K562 (cell line): ENCODE measurements around the gene PHETA1. TPM values are rescaled to one million over a fixed set of nuclear protein-coding genes. Genes with fewer than 3 reads are reported as not detected.

Experiments used
- ARID4B ChIP-seq: sonication (generic); formaldehyde crosslinking; IDR thresholded peaks from 2 replicates; pipeline ENCODE4 v1.8.0; 2022; ENCODE audit warnings: mild to moderate bottlenecking, missing genetic modification reagents
- CEBPB ChIP-seq: fragments of 450-650 bp; IDR thresholded peaks from 2 replicates; pipeline ENCODE4 v1.6.1; 2016; ENCODE audit warnings: missing genetic modification characterization, missing compliant biosample characterization
- CREBBP ChIP-seq: IDR thresholded peaks from one replicate; pipeline ENCODE4 v1.6.1; 2012; ENCODE audit warnings: low read depth, mild to moderate bottlenecking, control low read depth, inconsistent platforms, low read length
- ETS2 ChIP-seq: IDR thresholded peaks from 2 replicates; pipeline ENCODE4 v1.6.1; 2016; ENCODE audit warnings: borderline replicate concordance, missing genetic modification characterization, mild to moderate bottlenecking, moderate library complexity, missing compliant biosample characterization; ENCODE audit not compliant: poor library complexity, severe bottlenecking
- HMGXB4 ChIP-seq: sonication (generic); formaldehyde crosslinking; IDR thresholded peaks from 2 replicates; pipeline ENCODE4 v1.8.1; 2023; ENCODE audit warnings: mild to moderate bottlenecking, missing genetic modification reagents
- MAZ ChIP-seq, 2 experiments: fragments of 450-650 bp in 1 of 2; sonication (generic) in 1 of 2; formaldehyde crosslinking; IDR thresholded peaks in 1 of 2; conservative IDR thresholded peaks in 1 of 2; 2 replicates each; pipeline versions ENCODE4 v1.4.0 to v1.5.0; 2020; ENCODE audit warnings: mild to moderate bottlenecking in 1 of 2, missing genetic modification reagents in 1 of 2
- NR2C1 ChIP-seq, 2 experiments: fragments of 450-650 bp; IDR thresholded peaks; 2 replicates each; pipeline ENCODE4 v1.6.1; 2017; ENCODE audit warnings: mild to moderate bottlenecking in 2 of 2, antibody characterized with exemption in 1 of 2, inconsistent platforms in 1 of 2, missing compliant biosample characterization in 1 of 2, missing genetic modification characterization in 1 of 2
- SFPQ ChIP-seq: fragments of 200-400 bp; formaldehyde crosslinking; IDR thresholded peaks from 2 replicates; pipeline ENCODE4 v1.6.1; 2017; ENCODE audit warnings: mild to moderate bottlenecking, low read depth, low read length, moderate library complexity
- STAT5A ChIP-seq: IDR thresholded peaks from 2 replicates; pipeline ENCODE4 v1.6.1; 2012; ENCODE audit warnings: low read length, inconsistent platforms, borderline replicate concordance
- TAF9B ChIP-seq: fragments of 450-650 bp; IDR thresholded peaks from 2 replicates; pipeline ENCODE4 v1.6.1; 2018; ENCODE audit warnings: mild to moderate bottlenecking; ENCODE audit not compliant: partially characterized antibody
- XRCC4 ChIP-seq: IDR thresholded peaks from one replicate; pipeline ENCODE4 v1.6.1; 2011; ENCODE audit not compliant: insufficient read depth, insufficient read length; ENCODE audit errors: extremely low read depth
- ZFPM2 ChIP-seq: fragments of 250-450 bp; sonication (Bioruptor Pico); IDR thresholded peaks from 2 replicates; pipeline ENCODE4 v1.5.1; 2022; ENCODE audit warnings: mild to moderate bottlenecking
- ZHX1 ChIP-seq: fragments of 150-350 bp; conservative IDR thresholded peaks from 2 replicates; pipeline ENCODE4 v1.6.1; 2014; ENCODE audit warnings: low read length
- ZKSCAN3 ChIP-seq: fragments of 250-450 bp; sonication (Bioruptor Pico); IDR thresholded peaks from 2 replicates; pipeline ENCODE4 v1.4.0; 2020
- ZNF23 ChIP-seq: fragments of 250-450 bp; sonication (Bioruptor Pico); IDR thresholded peaks from 2 replicates; pipeline ENCODE4 v1.4.0; 2020; ENCODE audit warnings: mild to moderate bottlenecking
- ZNF3 ChIP-seq: fragments of 250-450 bp; sonication (Bioruptor Pico); IDR thresholded peaks from 2 replicates; pipeline ENCODE4 v1.5.0; 2021; ENCODE audit warnings: mild to moderate bottlenecking, moderate library complexity
- ZNF431 ChIP-seq: sonication (generic); formaldehyde crosslinking; IDR thresholded peaks from 2 replicates; pipeline ENCODE4 v1.8.0; 2022; ENCODE audit warnings: mild to moderate bottlenecking, missing genetic modification reagents
- ZNF695 ChIP-seq: fragments of 450-650 bp; formaldehyde crosslinking; IDR thresholded peaks from 2 replicates; pipeline ENCODE4 v1.4.0; 2020; ENCODE audit warnings: mild to moderate bottlenecking, moderate library complexity
- polyA plus RNA-seq, 8 experiments: library from polyadenylated mRNA; depleted of rRNA in 4 of 8; stranded (reverse) in 5 of 8; unstranded in 3 of 8; fragments of >200 nt; fragmentation: Nextera tagmentation in 2 of 8; fragmentation: Illumina TruSeq in 1 of 8; extraction: Ambion mirVana in 2 of 8; extraction: Trizol in 1 of 8; gene quantifications; 2 replicates each; pipeline versions ENCODE4 v1.2.1 to v1.2.3, GENCODE V29; 2011 to 2014; ENCODE audit warnings: inconsistent platforms in 1 of 8, missing spikeins in 1 of 8
- total RNA-seq, 7 experiments: library from RNA; depleted of rRNA in 6 of 7; stranded (reverse); fragments of >200 nt in 6 of 7; fragmentation: Illumina TruSeq in 2 of 7; extraction: Trizol in 2 of 7; gene quantifications; 2 replicates each; pipeline versions ENCODE4 v1.2.1 to v1.2.3, GENCODE V29; 2011 to 2021; ENCODE audit warnings: low replicate concordance in 1 of 7

Gene PHETA1
- total and polyA plus RNA-seq, 9 of the 15 experiments (the other 6 are each of a cell fraction or from before 2014, with no cell fraction given): 0.03 to 12.4 (median 3.0) TPM

- TF ChIP-seq ARID4B (CRISPR knock-in tag): no peak
- no peak for TF ChIP-seq ZHX1
- no peak for TF ChIP-seq CREBBP
- TF ChIP-seq TAF9B: no peak
- peak; percentile 93 for TF ChIP-seq CEBPB (tag)
- no peak for TF ChIP-seq ZKSCAN3 (CRISPR knock-in tag)
- TF ChIP-seq ZFPM2 (CRISPR knock-in tag): no peak
- no peak for TF ChIP-seq ZNF431 (CRISPR knock-in tag)
- TF ChIP-seq SFPQ: no peak
- no peak for TF ChIP-seq ZNF23
- no peak for TF ChIP-seq HMGXB4
- TF ChIP-seq MAZ (CRISPR knock-in tag; conservative IDR thresholded peaks at IDR 0.05 in 1 of 2, IDR thresholded peaks at IDR 0.05 in 1 of 2): 0 out of 4 replicates have a peak, but pooled peaks of 1 of the 2 experiments have one; percentile 36
- TF ChIP-seq STAT5A: no peak
- TF ChIP-seq ZNF3 (CRISPR knock-in tag): no peak
- no peak for TF ChIP-seq NR2C1 (IDR thresholded peaks at IDR 0.05)
- TF ChIP-seq NR2C1 (tag; IDR thresholded peaks at IDR 0.05): no peak
- TF ChIP-seq ETS2: no peak
- TF ChIP-seq ZNF695: no peak
- no peak for TF ChIP-seq XRCC4
Measured at GRCh38 chr12:111313833-111314259, 55.0 kb downstream of the PHETA1 start (continued).
